SH-SY5Y (cell line): ENCODE results near the gene C2orf80.

ENCODE experiments used
- GATA2 ChIP-seq: IDR thresholded peaks from 2 replicates; pipeline ENCODE4 v1.6.1; 2011; ENCODE audit warnings: mild to moderate bottlenecking, low read depth, low read length
- GATA3 ChIP-seq: IDR thresholded peaks from 2 replicates; pipeline ENCODE4 v1.6.1; 2011; ENCODE audit warnings: low read depth, mild to moderate bottlenecking, low read length, moderate library complexity

DNA sequence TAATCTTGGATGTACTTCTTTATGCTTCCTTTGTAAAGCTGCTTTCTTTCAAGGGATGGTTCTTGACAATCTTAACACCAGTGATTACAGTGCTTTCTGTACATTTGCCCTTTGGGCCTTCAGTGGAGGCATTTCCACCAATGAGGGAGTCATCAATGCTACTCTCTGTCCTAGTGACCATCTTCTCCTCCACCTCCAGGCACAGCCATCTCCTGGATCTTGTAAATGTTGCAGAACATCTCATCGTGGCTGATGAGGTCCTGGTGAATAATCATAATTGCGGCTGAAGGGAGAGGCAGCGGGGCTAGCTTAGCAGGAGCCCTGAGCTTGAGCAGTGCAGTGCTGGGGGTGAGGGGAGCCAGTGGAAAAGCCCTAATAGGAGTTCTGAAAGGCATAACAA is 32.5 kb upstream of the C2orf80 start:
- TF ChIP-seq GATA3 (no peak), GATA2 (no peak)
